ENCODE measurements around the gene NUDT8.

NUDT8 gene

DNA sequence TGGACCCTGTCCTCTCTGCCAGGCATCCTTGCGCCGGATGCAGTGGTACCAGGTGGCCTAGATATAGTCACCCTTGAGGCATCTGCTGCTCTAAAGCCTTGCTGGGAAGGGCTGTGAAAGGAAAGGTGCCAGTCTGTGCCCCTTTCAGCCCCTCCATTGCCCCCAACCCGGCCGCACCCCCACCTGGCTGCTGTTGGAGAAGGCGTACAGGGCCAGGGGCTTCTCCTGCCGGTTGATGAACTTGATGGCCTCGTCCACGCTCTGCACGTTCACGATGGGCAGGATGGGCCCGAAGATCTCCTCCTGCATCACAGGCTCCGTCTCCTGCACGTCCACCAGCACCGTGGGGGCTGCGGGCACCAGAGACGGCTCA lies 34.5 kb upstream of the NUDT8 start:
- TF ChIP-seq TOX (CRISPR knock-in tag; IDR thresholded peaks at IDR 0.05; ENCODE audit: borderline replicate concordance) (no peak), ZC3H10 (CRISPR knock-in tag; IDR thresholded peaks at IDR 0.05) (no peak), ARNTL (CRISPR knock-in tag; IDR thresholded peaks at IDR 0.05; ENCODE audit: borderline replicate concordance, low read depth) (no peak), ZFP3 (CRISPR knock-in tag; IDR thresholded peaks at IDR 0.05) (no peak), TCF4 (CRISPR knock-in tag; IDR thresholded peaks at IDR 0.05; ENCODE audit: borderline replicate concordance) (no peak), CSDC2 (CRISPR knock-in tag; IDR thresholded peaks at IDR 0.05) (no peak), ZFP30 (CRISPR knock-in tag; IDR thresholded peaks at IDR 0.05) (no peak), PPARA (CRISPR knock-in tag; IDR thresholded peaks at IDR 0.05; ENCODE audit: borderline replicate concordance) (no peak), SNAI2 (CRISPR knock-in tag; IDR thresholded peaks at IDR 0.05) (no peak), BACH2 (CRISPR knock-in tag; IDR thresholded peaks at IDR 0.05; ENCODE audit: borderline replicate concordance) (no peak), ZNF565 (CRISPR knock-in tag; conservative IDR thresholded peaks at IDR 0.05; ENCODE audit: low read depth) (no peak), ZNF70 (CRISPR knock-in tag; IDR thresholded peaks at IDR 0.05) (no peak), ZNF8 (CRISPR knock-in tag; IDR thresholded peaks at IDR 0.05) (no peak), PATZ1 (CRISPR knock-in tag; IDR thresholded peaks at IDR 0.05; ENCODE audit: borderline replicate concordance) (no peak), GLIS3 (CRISPR knock-in tag; IDR thresholded peaks at IDR 0.05) (no peak), POU6F1 (CRISPR knock-in tag; IDR thresholded peaks at IDR 0.05; ENCODE audit: borderline replicate concordance, low read depth) (no peak), ISL1 (CRISPR knock-in tag; IDR thresholded peaks at IDR 0.05) (no peak)
- TF ChIP-seq, protein P1, sequence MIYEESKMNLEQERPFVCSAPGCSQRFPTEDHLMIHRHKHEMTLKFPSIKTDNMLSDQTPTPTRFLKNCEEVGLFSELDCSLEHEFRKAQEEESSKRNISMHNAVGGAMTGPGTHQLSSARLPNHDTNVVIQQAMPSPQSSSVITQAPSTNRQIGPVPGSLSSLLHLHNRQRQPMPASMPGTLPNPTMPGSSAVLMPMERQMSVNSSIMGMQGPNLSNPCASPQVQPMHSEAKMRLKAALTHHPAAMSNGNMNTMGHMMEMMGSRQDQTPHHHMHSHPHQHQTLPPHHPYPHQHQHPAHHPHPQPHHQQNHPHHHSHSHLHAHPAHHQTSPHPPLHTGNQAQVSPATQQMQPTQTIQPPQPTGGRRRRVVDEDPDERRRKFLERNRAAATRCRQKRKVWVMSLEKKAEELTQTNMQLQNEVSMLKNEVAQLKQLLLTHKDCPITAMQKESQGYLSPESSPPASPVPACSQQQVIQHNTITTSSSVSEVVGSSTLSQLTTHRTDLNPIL (CRISPR knock-in tag; IDR thresholded peaks at IDR 0.05; ENCODE audit: low read depth), result no peak
- TF ChIP-seq, protein P2, sequence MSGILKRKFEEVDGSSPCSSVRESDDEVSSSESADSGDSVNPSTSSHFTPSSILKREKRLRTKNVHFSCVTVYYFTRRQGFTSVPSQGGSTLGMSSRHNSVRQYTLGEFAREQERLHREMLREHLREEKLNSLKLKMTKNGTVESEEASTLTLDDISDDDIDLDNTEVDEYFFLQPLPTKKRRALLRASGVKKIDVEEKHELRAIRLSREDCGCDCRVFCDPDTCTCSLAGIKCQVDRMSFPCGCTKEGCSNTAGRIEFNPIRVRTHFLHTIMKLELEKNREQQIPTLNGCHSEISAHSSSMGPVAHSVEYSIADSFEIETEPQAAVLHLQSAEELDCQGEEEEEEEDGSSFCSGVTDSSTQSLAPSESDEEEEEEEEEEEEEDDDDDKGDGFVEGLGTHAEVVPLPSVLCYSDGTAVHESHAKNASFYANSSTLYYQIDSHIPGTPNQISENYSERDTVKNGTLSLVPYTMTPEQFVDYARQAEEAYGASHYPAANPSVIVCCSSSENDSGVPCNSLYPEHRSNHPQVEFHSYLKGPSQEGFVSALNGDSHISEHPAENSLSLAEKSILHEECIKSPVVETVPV (CRISPR knock-in tag; IDR thresholded peaks at IDR 0.05), result no peak
- no peak for ATAC-seq

DNA sequence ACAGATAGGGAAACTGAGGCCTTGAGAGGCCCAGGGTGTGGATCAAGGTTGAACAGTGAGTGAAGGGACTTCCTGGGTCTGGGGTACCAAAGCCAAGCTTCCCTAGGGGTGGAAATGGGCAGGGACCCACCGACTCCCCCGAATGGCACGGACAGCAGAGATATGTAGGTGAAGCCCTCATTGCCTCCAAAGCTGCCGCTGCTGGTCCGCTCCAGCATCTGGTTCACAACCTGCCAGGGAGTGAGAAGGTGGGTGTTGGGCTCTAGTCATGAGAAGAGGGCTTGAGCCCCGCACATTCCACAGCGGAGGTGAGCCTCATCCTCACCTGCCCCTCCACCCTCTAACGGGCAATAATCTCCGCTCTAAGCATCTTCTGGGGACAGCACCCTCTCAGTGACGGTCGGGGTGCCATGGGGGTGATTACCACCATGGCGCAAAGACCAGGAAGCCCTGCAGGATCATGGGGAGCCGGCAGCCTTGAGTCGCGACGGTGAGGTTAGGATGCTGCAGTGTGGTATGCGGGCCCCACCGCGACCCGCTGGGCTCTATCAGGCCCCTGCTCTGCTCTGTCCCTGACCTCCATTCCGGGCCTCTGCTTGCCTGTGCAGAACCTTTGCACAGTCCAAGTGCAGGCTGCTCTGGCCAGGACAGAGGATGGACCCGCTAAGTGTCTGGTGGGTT lies 33.9 kb upstream of the NUDT8 start:
- TF ChIP-seq ZC3H10 (CRISPR knock-in tag; IDR thresholded peaks at IDR 0.05) (no peak), ISL1 (CRISPR knock-in tag; IDR thresholded peaks at IDR 0.05) (no peak), TOX (CRISPR knock-in tag; IDR thresholded peaks at IDR 0.05; ENCODE audit: borderline replicate concordance) (no peak), BACH2 (CRISPR knock-in tag; IDR thresholded peaks at IDR 0.05; ENCODE audit: borderline replicate concordance) (no peak), ZNF70 (CRISPR knock-in tag; IDR thresholded peaks at IDR 0.05) (no peak), POU6F1 (CRISPR knock-in tag; IDR thresholded peaks at IDR 0.05; ENCODE audit: borderline replicate concordance, low read depth) (no peak), ESRRG (CRISPR knock-in tag; IDR thresholded peaks at IDR 0.05) (no peak), SNAI2 (CRISPR knock-in tag; IDR thresholded peaks at IDR 0.05) (no peak), TCF4 (CRISPR knock-in tag; IDR thresholded peaks at IDR 0.05; ENCODE audit: borderline replicate concordance) (no peak), CSDC2 (CRISPR knock-in tag; IDR thresholded peaks at IDR 0.05) (no peak), PATZ1 (CRISPR knock-in tag; IDR thresholded peaks at IDR 0.05; ENCODE audit: borderline replicate concordance) (no peak), RARB (CRISPR knock-in tag; IDR thresholded peaks at IDR 0.05) (no peak), ZFP30 (CRISPR knock-in tag; IDR thresholded peaks at IDR 0.05) (no peak), GLIS3 (CRISPR knock-in tag; IDR thresholded peaks at IDR 0.05) (no peak), ZNF565 (CRISPR knock-in tag; conservative IDR thresholded peaks at IDR 0.05; ENCODE audit: low read depth) (no peak), ZFP3 (CRISPR knock-in tag; IDR thresholded peaks at IDR 0.05) (no peak), OSR1 (CRISPR knock-in tag; IDR thresholded peaks at IDR 0.05) (no peak), ZNF8 (CRISPR knock-in tag; IDR thresholded peaks at IDR 0.05) (no peak)
- TF ChIP-seq, protein P1 (CRISPR knock-in tag; IDR thresholded peaks at IDR 0.05; ENCODE audit: low read depth), result no peak
- TF ChIP-seq, protein P2 (CRISPR knock-in tag; IDR thresholded peaks at IDR 0.05), result no peak
- ATAC-seq, result no peak

Data from SK-N-SH treated with all-trans-retinoic acid at 6 μM for 48 hours (cell line).